Stomach smooth muscle (tissue), 2 donors: ENCODE measurements around the gene OR2M7.
"Not testable (repeated sequence)": the region's sequence is repeated elsewhere in the genome, so short reads cannot be mapped to it uniquely, and the experiment has no call there.

ENCODE experiments used
- H3K27ac ChIP-seq: one replicate; pipeline ENCODE4 v1.7.0; 2013; ENCODE audit warnings: mild to moderate bottlenecking, low read length, inconsistent platforms
- H3K27me3 ChIP-seq, 2 donors: one replicate each; pipeline ENCODE4 v1.7.0; 2013; ENCODE audit warnings: low read length in 2 of 2; ENCODE audit not compliant: insufficient read depth in 2 of 2, control insufficient read depth in 1 of 2
- H3K36me3 ChIP-seq, 2 donors: one replicate each; pipeline ENCODE4 v1.7.0; 2013; ENCODE audit warnings: low read length in 2 of 2; ENCODE audit not compliant: control insufficient read depth in 2 of 2, insufficient read depth in 2 of 2
- H3K4me1 ChIP-seq: one replicate; pipeline ENCODE4 v1.7.0; 2013; ENCODE audit warnings: low read length; ENCODE audit not compliant: control insufficient read depth, insufficient read depth
- H3K4me3 ChIP-seq, 2 donors: one replicate each; pipeline ENCODE4 v1.7.0; 2013; ENCODE audit warnings: low read length in 2 of 2
- H3K9ac ChIP-seq, 2 donors: one replicate each; pipeline ENCODE4 v1.7.0; 2013; ENCODE audit warnings: low read length in 2 of 2, mild to moderate bottlenecking in 1 of 2
- H3K9me3 ChIP-seq, 2 donors: one replicate each; pipeline ENCODE4 v1.7.0; 2013; ENCODE audit warnings: low read length in 2 of 2; ENCODE audit not compliant: control insufficient read depth in 2 of 2
- donor health status: healthy.
- donor health status: Pancreatic carcinoma.

Gene OR2M7

GRCh38 chr1:248324468-248324867 lies at the start of gene OR2M7:
Gene OR2M7, minus strand, starts transcription at chr1:248324568. Its CDS starts 0 bp downstream, at chr1:248324568.
- Histone ChIP-seq H3K27ac (no peak within 1 kb of the TSS), H3K4me3 (no peak within 1 kb of the TSS), H3K27me3 (no peaks in the 10 kb centered on the region), H3K9me3 (peaks cover 0 to 2% of the 10 kb centered on the region in 2 donors), H3K4me1 (no peaks in the 10 kb centered on the region), H3K9ac (no peak within 1 kb of the TSS), H3K36me3 (no peaks in the 10 kb centered on the region)

GRCh38 chr1:248373761-248374160 lies 49.4 kb upstream of the OR2M7 start:
- no peak overlapping the region for H3K27ac ChIP-seq
- H3K27me3 ChIP-seq = no peaks in the 10 kb centered on the region
- no peak overlapping the region for H3K9ac ChIP-seq
- H3K4me1 ChIP-seq = no peaks in the 10 kb centered on the region
- no peaks in the 10 kb centered on the region for H3K36me3 ChIP-seq
- H3K9me3 ChIP-seq = no peaks in the 10 kb centered on the region
- H3K4me3 ChIP-seq = no peak overlapping the region

- Histone ChIP-seq H3K4me3 (no peak overlapping the region), H3K27me3 (no peaks in the 10 kb centered on the region), H3K36me3 (no peaks in the 10 kb centered on the region)
Measured at GRCh38 chr1:248372394-248372793, 48.0 kb upstream of the OR2M7 start.

GRCh38 chr1:248366609-248367008 lies 42.2 kb upstream of the OR2M7 start:
- H3K4me1 ChIP-seq = no peaks in the 10 kb centered on the region
- no peak overlapping the region for H3K27ac ChIP-seq
- H3K27me3 ChIP-seq = no peaks in the 10 kb centered on the region
- no peaks in the 10 kb centered on the region for H3K36me3 ChIP-seq
- H3K4me3 ChIP-seq = no peak overlapping the region
- no peak overlapping the region for H3K9ac ChIP-seq
- peaks cover 0 to 6% of the 10 kb centered on the region in 2 donors for H3K9me3 ChIP-seq

More at GRCh38 chr1:248372394-248372793, 48.0 kb upstream of the OR2M7 start:
- Histone ChIP-seq H3K27ac (no peak overlapping the region), H3K9ac (no peak overlapping the region), H3K9me3 (no peaks in the 10 kb centered on the region), H3K4me1 (no peaks in the 10 kb centered on the region)

GRCh38 chr1:248361121-248361715 lies 36.9 kb upstream of the OR2M7 start, which contains the start of gene OR2T4:
Gene OR2T4, plus strand, starts transcription at chr1:248361665. Its CDS starts 0 bp downstream, at chr1:248361665.
- Histone ChIP-seq H3K9me3 (peaks cover 0 to 6% of the 10 kb centered on the region in 2 donors), H3K27ac (no peak within 1 kb of the TSS), H3K9ac (no peak within 1 kb of the TSS)

GRCh38 chr1:248359415-248359814 lies 35.0 kb upstream of the OR2M7 start:
- Histone ChIP-seq H3K36me3 (no peaks in the 10 kb centered on the region), H3K27ac (no peak overlapping the region), H3K9me3 (peaks cover 0 to 6% of the 10 kb centered on the region in 2 donors), H3K4me3 (no peak overlapping the region), H3K9ac (no peak overlapping the region), H3K27me3 (no peaks in the 10 kb centered on the region), H3K4me1 (no peaks in the 10 kb centered on the region)

More at GRCh38 chr1:248361121-248361715, 36.9 kb upstream of the OR2M7 start, which contains the start of gene OR2T4:
- Histone ChIP-seq H3K4me3 (no peak within 1 kb of the TSS), H3K27me3 (no peaks in the 10 kb centered on the region), H3K36me3 (no peaks in the 10 kb centered on the region), H3K4me1 (no peaks in the 10 kb centered on the region)

- Histone ChIP-seq H3K9ac (no peak within 1 kb of the TSS), H3K27me3 (no peaks in the 10 kb centered on the region), H3K4me1 (no peaks in the 10 kb centered on the region), H3K4me3 (no peak within 1 kb of the TSS), H3K27ac (no peak within 1 kb of the TSS), H3K36me3 (no peaks in the 10 kb centered on the region), H3K9me3 (no peaks in the 10 kb centered on the region)
Measured at GRCh38 chr1:248348475-248348874, 24.1 kb upstream of the OR2M7 start, which contains the start of gene OR14C36. Gene OR14C36, plus strand, starts transcription at chr1:248348775. Its CDS starts 0 bp downstream, at chr1:248348775.

GRCh38 chr1:248343451-248343850 lies 19.1 kb upstream of the OR2M7 start:
- no peaks in the 10 kb centered on the region for H3K36me3 ChIP-seq
- no peaks in the 10 kb centered on the region for H3K27me3 ChIP-seq
- no peaks in the 10 kb centered on the region for H3K9me3 ChIP-seq
- H3K9ac ChIP-seq = no peak overlapping the region
- H3K27ac ChIP-seq = no peak overlapping the region
- no peaks in the 10 kb centered on the region for H3K4me1 ChIP-seq
- no peak overlapping the region for H3K4me3 ChIP-seq

- H3K27me3 ChIP-seq = no peaks in the 10 kb centered on the region
- peaks cover 0 to 3% of the 10 kb centered on the region in 2 donors for H3K9me3 ChIP-seq
- no peak overlapping the region for H3K4me3 ChIP-seq
- H3K9ac ChIP-seq = no peak overlapping the region
- H3K27ac ChIP-seq = no peak overlapping the region
- no peaks in the 10 kb centered on the region for H3K4me1 ChIP-seq
- no peaks in the 10 kb centered on the region for H3K36me3 ChIP-seq
Measured at GRCh38 chr1:248316796-248317195, 7.6 kb downstream of the OR2M7 start.

GRCh38 chr1:248306740-248307139 lies 17.6 kb downstream of the OR2M7 start:
- H3K36me3 ChIP-seq, H3K27ac ChIP-seq, H3K27me3 ChIP-seq, H3K4me3 ChIP-seq, H3K9ac ChIP-seq, H3K9me3 ChIP-seq, H3K4me1 ChIP-seq: not testable (repeated sequence)

- H3K27ac ChIP-seq = no peak overlapping the region
- H3K9me3 ChIP-seq = no peaks in the 10 kb centered on the region
- H3K36me3 ChIP-seq = no peaks in the 10 kb centered on the region
- no peak overlapping the region for H3K9ac ChIP-seq
- no peak overlapping the region for H3K4me3 ChIP-seq
- H3K4me1 ChIP-seq = no peaks in the 10 kb centered on the region
- no peaks in the 10 kb centered on the region for H3K27me3 ChIP-seq
Measured at GRCh38 chr1:248306103-248306502, 18.3 kb downstream of the OR2M7 start.
